Neuronal stem cell (in vitro differentiated cells): ENCODE results near the gene PRKCB.

ENCODE experiments used
- DNase-seq: peaks from one replicate; pipeline ENCODE4 v3.0.0-alpha.2; 2013; ENCODE audit warnings: low spot score
- H2AFZ ChIP-seq: one replicate; pipeline ENCODE4 v1.6.1; 2013; ENCODE audit warnings: mild to moderate bottlenecking, low read length, inconsistent platforms
- H2AK5ac ChIP-seq: 2 replicates; pipeline ENCODE4 v1.6.1; 2013; ENCODE audit warnings: low read depth, mild to moderate bottlenecking, inconsistent platforms, low read length, moderate library complexity, mixed read lengths
- H2BK120ac ChIP-seq: 2 replicates; pipeline ENCODE4 v1.6.1; 2013; ENCODE audit warnings: low read depth, mild to moderate bottlenecking, inconsistent platforms, low read length, moderate library complexity, mixed read lengths
- H2BK12ac ChIP-seq: one replicate; pipeline ENCODE4 v1.6.1; 2013; ENCODE audit warnings: low read length, inconsistent platforms
- H2BK15ac ChIP-seq: 2 replicates; pipeline ENCODE4 v1.6.1; 2013; ENCODE audit warnings: mild to moderate bottlenecking, low read length, inconsistent platforms, mixed read lengths
- H2BK5ac ChIP-seq: one replicate; pipeline ENCODE4 v1.6.1; 2013; ENCODE audit warnings: inconsistent platforms, mild to moderate bottlenecking, low read length, moderate library complexity
- H3K14ac ChIP-seq: one replicate; pipeline ENCODE4 v1.6.1; 2013; ENCODE audit warnings: low read length, inconsistent platforms
- H3K18ac ChIP-seq: 2 replicates; pipeline ENCODE4 v1.6.1; 2013; ENCODE audit warnings: low read length, inconsistent platforms
- H3K23ac ChIP-seq: 2 replicates; pipeline ENCODE4 v1.6.1; 2013; ENCODE audit warnings: low read depth, mild to moderate bottlenecking, mixed read lengths, low read length, inconsistent platforms; ENCODE audit not compliant: poor library complexity
- H3K27ac ChIP-seq: replicated peaks from 3 replicates; pipeline ENCODE4 v1.5.1; 2013; ENCODE audit warnings: low read length, inconsistent platforms
- H3K27me3 ChIP-seq, 3 experiments: 2 replicates each; pipeline ENCODE4 v1.6.1; 2013; ENCODE audit warnings: low read length in 3 of 3, mild to moderate bottlenecking in 2 of 3, inconsistent platforms in 1 of 3, low read depth in 1 of 3, mixed read lengths in 1 of 3, moderate library complexity in 1 of 3; ENCODE audit not compliant: control insufficient read depth in 3 of 3, insufficient read depth in 3 of 3
- H3K36me3 ChIP-seq, 2 donors: replicated peaks in 1 of 2; 2 replicates each; pipeline ENCODE4 v1.6.1; 2013; ENCODE audit warnings: low read length in 2 of 2; ENCODE audit not compliant: control insufficient read depth in 2 of 2, insufficient read depth in 2 of 2
- H3K4ac ChIP-seq: 2 replicates; pipeline ENCODE4 v1.6.1; 2013; ENCODE audit warnings: inconsistent platforms, mild to moderate bottlenecking, low read length, moderate library complexity
- H3K4me1 ChIP-seq, 2 donors: 1 replicate in 1 of 2; 2 replicates in 1 of 2; pipeline ENCODE4 v1.6.1; 2013; ENCODE audit warnings: low read length in 2 of 2, low read depth in 1 of 2; ENCODE audit not compliant: control insufficient read depth in 2 of 2, insufficient read depth in 1 of 2
- H3K4me2 ChIP-seq: one replicate; pipeline ENCODE4 v1.6.1; 2013; ENCODE audit warnings: mild to moderate bottlenecking, low read length, inconsistent platforms; ENCODE audit not compliant: insufficient read depth, poor library complexity, severe bottlenecking
- H3K4me3 ChIP-seq, 2 donors: 2 replicates each; pipeline ENCODE4 v1.5.1; 2013; ENCODE audit warnings: low read length in 2 of 2, mild to moderate bottlenecking in 2 of 2, inconsistent platforms in 1 of 2, moderate library complexity in 1 of 2
- H3K79me1 ChIP-seq: one replicate; pipeline ENCODE4 v1.6.1; 2013; ENCODE audit warnings: low read depth, mild to moderate bottlenecking, inconsistent platforms, low read length, moderate library complexity
- H3K9ac ChIP-seq: one replicate; pipeline ENCODE4 v1.6.1; 2013; ENCODE audit warnings: mild to moderate bottlenecking, low read depth, low read length, inconsistent platforms; ENCODE audit not compliant: poor library complexity
- H3K9me3 ChIP-seq, 2 donors: replicated peaks in 1 of 2; 2 replicates each; pipeline versions ENCODE3 to v1.6.1; 2013; ENCODE audit warnings: low read length in 2 of 2, mild to moderate bottlenecking in 2 of 2, inconsistent platforms in 1 of 2, low read depth in 1 of 2, mixed read lengths in 1 of 2, moderate library complexity in 1 of 2; ENCODE audit not compliant: control insufficient read depth in 2 of 2, insufficient read depth in 1 of 2
- H4K8ac ChIP-seq: one replicate; pipeline ENCODE4 v1.6.1; 2013; ENCODE audit warnings: low read depth, mild to moderate bottlenecking, inconsistent platforms, low read length, moderate library complexity
- H4K91ac ChIP-seq: one replicate; pipeline ENCODE4 v1.6.1; 2013; ENCODE audit warnings: low read length, low read depth, mild to moderate bottlenecking, inconsistent platforms; ENCODE audit not compliant: poor library complexity
- WGBS, 2 donors: extraction: QIAGEN DNeasy Blood & Tissue Kit; methylation state at CpG; one replicate each; pipeline ENCODE4 v1.1.7; 2013; ENCODE audit warnings: missing lambda C conversion rate in 2 of 2, mixed read lengths in 1 of 2; ENCODE audit not compliant: insufficient read length in 2 of 2, insufficient replicate concordance in 1 of 2; ENCODE audit errors: extremely low coverage in 2 of 2; 5-methylcytosine and 5-hydroxymethylcytosine counted together

The PRKCB gene

GRCh38 chr16:24054741-24055491 is 219.1 kb downstream of the PRKCB start:
- H3K79me1 ChIP-seq, result no peaks in the 10 kb centered on the region
- no peak overlapping the region for H2BK15ac ChIP-seq
- H3K23ac ChIP-seq, result no peak overlapping the region
- H2BK12ac ChIP-seq, result no peak overlapping the region
- H3K36me3 ChIP-seq, result no peaks in the 10 kb centered on the region
- H3K4me1 ChIP-seq, result peaks cover 9 to 20% of the 10 kb centered on the region in 2 donors
- peaks cover 0 to 2% of the 10 kb centered on the region in 2 donors for H3K9me3 ChIP-seq
- no peak overlapping the region for H2BK120ac ChIP-seq
- peak overlapping the region; percentile 32 for H2BK5ac ChIP-seq
- no peak overlapping the region for H4K91ac ChIP-seq
- H2AK5ac ChIP-seq, result no peak overlapping the region
- H2AFZ ChIP-seq, result peak overlapping the region; percentile 76
- DNase-seq, result peak; percentile 33
- no CpG with 5 or more reads among the region's 12 CpGs for WGBS, 2 donors
- H3K14ac ChIP-seq, result no peak overlapping the region
- no peak overlapping the region for H4K8ac ChIP-seq
- no peak overlapping the region for H3K4me2 ChIP-seq
- H3K27ac ChIP-seq, result peak overlapping the region; percentile 68
- H3K27me3 ChIP-seq, result no peaks in the 10 kb centered on the region
- H3K4me3 ChIP-seq, result no peak overlapping the region
- H3K9ac ChIP-seq, result no peak overlapping the region
- no peak overlapping the region for H3K18ac ChIP-seq
- no peak overlapping the region for H3K4ac ChIP-seq

DNA sequence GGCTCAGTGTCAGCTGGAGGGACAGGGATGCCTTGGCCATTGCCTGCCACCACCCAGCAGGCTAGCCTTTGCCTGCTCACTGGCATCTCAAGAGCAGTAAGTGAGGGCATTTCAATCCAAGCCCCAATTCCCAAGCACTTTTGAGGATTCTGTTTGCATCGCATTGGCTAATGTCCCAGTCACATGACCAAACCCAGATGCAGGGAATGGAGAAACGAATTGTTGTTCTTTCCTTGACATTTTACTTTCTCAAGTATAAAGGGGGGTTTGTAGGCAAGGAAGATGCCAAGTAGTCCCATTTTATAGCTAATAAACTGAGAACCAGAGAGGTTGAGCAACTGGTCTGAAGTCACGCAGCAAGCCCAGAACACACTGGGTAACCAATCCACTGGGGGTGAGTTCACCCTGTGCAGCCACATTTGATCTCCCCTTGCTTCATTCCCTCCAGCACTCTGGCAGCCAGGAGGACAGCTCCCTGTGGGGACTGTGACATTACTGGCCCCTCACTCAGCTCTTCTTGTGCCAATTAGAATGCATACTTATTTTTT is 226.6 kb downstream of the PRKCB start:
- Histone ChIP-seq H3K4me2 (no peak overlapping the region), H3K4ac (no peak overlapping the region), H4K91ac (no peak overlapping the region), H3K9ac (no peak overlapping the region), H4K8ac (no peak overlapping the region), H3K18ac (no peak overlapping the region), H3K9me3 (peaks cover 0 to 5% of the 10 kb centered on the region in 2 donors), H3K23ac (no peak overlapping the region), H3K36me3 (no peaks in the 10 kb centered on the region), H2BK15ac (no peak overlapping the region), H2BK12ac (no peak overlapping the region), H2BK5ac (no peak overlapping the region), H3K27me3 (no peaks in the 10 kb centered on the region), H3K27ac (no peak overlapping the region), H2AK5ac (no peak overlapping the region), H3K79me1 (no peaks in the 10 kb centered on the region), H3K4me3 (no peak overlapping the region), H2AFZ (no peak overlapping the region), H3K4me1 (no peaks in the 10 kb centered on the region), H2BK120ac (no peak overlapping the region), H3K14ac (no peak overlapping the region)
- WGBS, 2 donors, result no CpG with 5 or more reads among the region's 3 CpGs
- DNase-seq, result no peak

DNA sequence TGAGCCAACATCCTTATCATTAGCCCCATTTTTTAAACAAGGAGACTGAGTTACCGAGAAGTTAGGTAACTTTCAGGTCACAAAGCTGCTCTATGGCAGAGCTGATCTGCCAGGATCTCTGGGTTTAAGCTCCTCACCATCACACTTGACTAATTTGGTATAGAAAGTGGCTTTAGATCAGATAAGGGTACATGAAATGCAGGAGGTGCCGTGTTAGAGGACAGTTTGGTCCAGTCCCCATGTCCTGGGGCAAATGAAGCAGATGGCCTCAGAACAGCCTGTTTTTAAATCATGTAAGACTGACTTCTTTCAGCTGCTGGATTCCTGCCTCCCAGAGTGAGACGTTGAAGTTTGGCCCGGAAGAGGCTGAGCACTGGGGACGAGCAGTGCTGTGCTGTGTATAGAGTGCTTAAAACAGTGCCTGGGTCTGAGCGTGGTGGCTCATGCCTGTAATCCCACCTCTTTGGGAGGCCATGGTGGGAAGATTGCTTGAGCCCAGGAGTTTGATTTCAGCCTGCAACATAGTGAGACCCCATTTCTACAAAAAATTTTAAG is 233.3 kb downstream of the PRKCB start:
- H2BK12ac ChIP-seq, result no peak overlapping the region
- no peak overlapping the region for H2BK5ac ChIP-seq
- H3K23ac ChIP-seq, result no peak overlapping the region
- H3K36me3 ChIP-seq, result no peaks in the 10 kb centered on the region
- no peaks in the 10 kb centered on the region for H3K4me1 ChIP-seq
- no peak overlapping the region for H4K91ac ChIP-seq
- no peak overlapping the region for H4K8ac ChIP-seq
- H2BK120ac ChIP-seq, result no peak overlapping the region
- no peak overlapping the region for H2AFZ ChIP-seq
- no peak overlapping the region for H2BK15ac ChIP-seq
- WGBS, 2 donors, result no CpG with 5 or more reads among the region's 6 CpGs
- H3K9me3 ChIP-seq, result no peaks in the 10 kb centered on the region
- no peak overlapping the region for H3K18ac ChIP-seq
- no peak overlapping the region for H3K27ac ChIP-seq
- no peak for DNase-seq
- H3K4ac ChIP-seq, result no peak overlapping the region
- no peak overlapping the region for H2AK5ac ChIP-seq
- no peaks in the 10 kb centered on the region for H3K79me1 ChIP-seq
- H3K4me3 ChIP-seq, result no peak overlapping the region
- H3K14ac ChIP-seq, result no peak overlapping the region
- no peak overlapping the region for H3K4me2 ChIP-seq
- no peaks in the 10 kb centered on the region for H3K27me3 ChIP-seq
- no peak overlapping the region for H3K9ac ChIP-seq

DNA sequence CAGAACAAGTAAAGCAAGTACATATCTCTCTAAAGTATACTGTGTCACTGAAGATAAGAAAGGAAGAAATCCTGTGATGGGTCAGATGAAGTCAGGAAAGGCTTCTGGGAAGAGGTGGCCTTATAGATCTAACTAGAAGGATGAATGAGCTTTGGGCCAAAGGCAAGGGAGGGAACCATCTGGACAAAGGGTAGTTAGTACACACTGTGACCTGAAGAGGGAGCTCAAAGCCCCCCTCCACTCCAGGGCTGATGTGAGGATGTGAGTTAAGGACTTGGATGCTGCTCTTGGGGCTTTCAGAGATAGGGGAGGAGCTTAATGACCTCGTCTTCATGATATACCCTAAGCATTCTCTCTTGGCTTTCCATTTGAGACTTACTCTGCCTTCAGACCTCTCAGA is 235.1 kb downstream of the PRKCB start:
- Histone ChIP-seq H3K23ac (no peak overlapping the region), H2AK5ac (no peak overlapping the region), H3K4me3 (no peak overlapping the region), H2BK120ac (no peak overlapping the region), H2BK15ac (no peak overlapping the region), H3K9me3 (no peaks in the 10 kb centered on the region), H3K4me2 (no peak overlapping the region), H2BK5ac (no peak overlapping the region), H3K27ac (no peak overlapping the region), H3K4me1 (no peaks in the 10 kb centered on the region), H3K14ac (no peak overlapping the region), H4K91ac (no peak overlapping the region), H3K79me1 (no peaks in the 10 kb centered on the region), H3K36me3 (no peaks in the 10 kb centered on the region), H3K4ac (no peak overlapping the region), H3K18ac (no peak overlapping the region), H4K8ac (no peak overlapping the region), H3K27me3 (no peaks in the 10 kb centered on the region), H2BK12ac (no peak overlapping the region), H3K9ac (no peak overlapping the region), H2AFZ (no peak overlapping the region)
- no CpG with 5 or more reads among the region's 1 CpG for WGBS, 2 donors
- peak; percentile 47 for DNase-seq
